NCI-H2227 (cell line): Measurements from ENCODE around the gene PIGK.

ENCODE experiments used
- DNase-seq: peaks from one replicate; lab custom pipeline; 2025; ENCODE audit not compliant: unreplicated experiment; lab: John Stamatoyannopoulos, UW

The PIGK gene

DNA sequence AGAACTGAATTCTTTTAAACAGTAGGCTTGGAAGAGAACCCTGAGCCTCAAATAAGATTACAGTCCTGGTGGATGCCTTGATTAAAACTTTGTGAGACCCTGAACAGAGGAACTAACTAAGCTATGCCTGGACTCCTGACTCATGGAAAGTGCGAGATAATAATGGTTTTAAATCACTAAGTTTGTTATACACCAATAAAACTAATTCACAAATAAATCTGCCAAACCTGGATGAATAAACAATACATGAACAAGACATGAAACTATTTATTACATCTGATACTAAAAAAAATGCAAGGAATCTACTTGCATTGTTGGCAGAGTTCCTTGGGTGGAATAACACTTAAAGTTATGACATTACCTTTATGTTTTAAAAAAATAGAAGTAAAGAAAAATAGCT, 118.4 kb downstream of the PIGK start:
- DNase-seq: no peak

DNA sequence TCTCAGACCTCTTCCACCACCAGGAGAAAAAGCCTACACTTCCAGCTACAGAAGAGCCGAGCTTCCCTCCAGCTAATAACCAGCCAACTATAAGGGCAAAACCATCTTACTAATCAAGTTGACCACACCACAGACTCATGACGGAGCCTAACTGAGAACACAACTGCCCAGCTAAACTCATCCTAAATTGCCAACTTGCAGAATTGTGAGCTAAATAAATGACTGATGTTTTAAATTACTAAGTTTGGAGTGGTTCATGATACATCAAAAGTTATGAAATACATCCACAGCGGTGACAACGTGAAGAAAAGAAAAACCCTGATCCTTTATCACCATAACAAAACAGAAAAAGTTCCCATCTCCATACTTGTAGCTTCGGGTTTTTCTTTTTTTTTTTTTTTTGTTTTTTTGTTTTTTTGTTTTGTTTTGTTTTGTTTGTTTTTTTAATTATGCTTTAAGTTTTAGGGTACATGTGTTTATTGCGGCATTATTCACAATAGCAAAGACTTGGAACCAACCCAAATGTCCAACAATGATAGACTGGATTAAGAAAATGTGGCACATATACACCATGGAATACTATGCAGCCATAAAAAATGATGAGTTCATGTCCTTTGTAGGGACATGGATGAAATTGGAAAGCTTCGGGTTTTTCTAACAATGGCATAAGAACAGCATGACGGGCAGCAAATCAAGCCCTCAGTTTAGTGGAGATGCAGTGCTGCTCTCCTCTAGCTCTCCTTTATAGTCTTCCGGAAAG, 122.6 kb downstream of the PIGK start:
- DNase-seq: no peak

DNA sequence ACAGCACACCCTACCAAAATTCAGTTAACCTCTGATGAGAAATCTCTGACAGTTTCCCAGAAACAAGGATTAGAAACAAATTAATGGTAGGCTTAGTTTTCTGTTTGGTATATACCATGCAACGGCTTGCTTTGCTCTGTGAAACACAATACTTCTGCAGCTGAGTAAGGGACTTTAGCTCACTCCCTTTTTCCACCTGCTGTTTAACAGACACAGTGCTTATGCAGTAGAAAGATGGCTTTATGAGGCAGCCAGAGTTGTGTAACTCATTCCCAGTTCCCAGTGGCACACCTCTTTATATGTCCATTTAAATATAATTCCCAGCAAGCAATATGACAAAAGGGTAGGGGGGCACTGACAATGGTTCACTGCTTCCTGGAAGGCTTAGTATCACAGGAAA, 124.0 kb downstream of the PIGK start:
- DNase-seq: no peak

DNA sequence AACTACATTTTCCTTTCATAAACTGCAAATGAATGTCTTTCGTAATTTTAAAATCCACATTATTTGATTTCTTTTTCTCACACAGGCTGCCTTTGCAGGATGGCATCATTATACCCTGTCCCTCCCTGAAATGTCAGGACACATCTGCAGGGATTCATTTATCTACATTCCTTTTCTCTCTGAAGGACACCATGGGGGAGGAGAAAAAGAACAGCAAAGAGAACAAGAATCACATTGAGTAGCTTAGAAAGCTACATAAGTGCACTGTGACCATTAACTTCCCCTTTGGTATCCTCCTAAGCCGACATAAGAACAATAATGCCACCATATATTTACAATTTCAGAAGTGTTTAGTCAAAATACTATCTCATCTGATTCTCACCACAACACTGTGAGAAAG, 129.5 kb downstream of the PIGK start:
- peak; percentile 32 for DNase-seq

DNA sequence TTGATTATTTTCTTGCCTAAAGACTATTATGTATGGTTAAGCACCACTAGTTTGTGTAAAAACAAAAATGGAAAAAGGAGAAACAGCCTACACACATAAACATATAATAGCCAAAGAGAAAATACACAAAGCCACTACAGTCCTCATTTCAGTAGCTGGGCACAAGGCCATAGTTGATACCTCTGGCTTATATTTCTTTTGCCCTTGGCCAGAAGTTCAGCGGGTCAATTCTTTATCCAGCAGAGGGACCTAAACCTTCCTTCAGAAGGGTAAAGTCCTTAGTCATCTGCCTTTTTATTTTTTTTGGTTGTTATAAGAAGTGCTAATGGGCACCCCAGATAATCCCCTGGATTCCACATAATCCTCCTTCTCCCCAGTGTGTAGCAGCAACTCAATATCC, 134.1 kb downstream of the PIGK start:
- DNase-seq: no peak

DNA sequence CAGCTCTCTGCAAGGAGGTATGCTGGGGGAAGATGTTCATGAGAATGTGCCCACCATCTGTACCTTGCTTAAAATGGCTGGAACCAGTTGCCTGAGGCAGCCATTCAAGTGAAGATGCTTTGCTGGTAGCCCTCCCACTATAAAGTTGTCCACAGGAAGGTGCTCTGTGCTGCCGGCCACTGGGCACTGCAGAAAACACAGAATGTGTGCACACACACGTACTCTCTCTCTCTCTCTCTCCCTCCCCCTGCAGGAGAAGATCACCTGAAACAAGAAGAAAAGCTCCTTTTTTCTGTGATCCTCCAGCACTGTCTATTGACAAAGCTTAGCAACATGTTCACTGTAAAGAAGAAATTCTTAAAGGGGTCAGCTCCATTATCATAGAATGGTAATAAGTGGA, 134.8 kb downstream of the PIGK start:
- no peak for DNase-seq

DNA sequence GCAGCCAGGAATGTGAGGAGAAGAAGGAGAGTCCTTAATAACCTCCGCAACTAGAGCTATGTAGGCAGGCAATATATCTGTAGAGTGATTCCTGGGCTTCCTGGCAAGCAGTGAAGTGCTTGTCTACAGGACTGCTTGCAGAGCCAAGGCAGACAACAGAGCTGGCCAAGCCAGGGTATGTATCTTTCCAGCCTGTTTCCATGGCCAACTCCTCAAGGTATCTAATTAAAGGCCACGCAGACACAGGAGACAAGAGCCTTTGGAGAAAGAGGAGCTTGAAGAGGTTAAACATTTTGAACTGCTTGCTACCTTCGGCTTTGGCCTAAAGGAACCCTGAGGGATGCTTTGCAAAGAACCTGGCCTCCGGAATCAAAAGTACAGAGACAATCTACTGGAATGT, 137.4 kb downstream of the PIGK start:
- DNase-seq: peak; percentile 23

DNA sequence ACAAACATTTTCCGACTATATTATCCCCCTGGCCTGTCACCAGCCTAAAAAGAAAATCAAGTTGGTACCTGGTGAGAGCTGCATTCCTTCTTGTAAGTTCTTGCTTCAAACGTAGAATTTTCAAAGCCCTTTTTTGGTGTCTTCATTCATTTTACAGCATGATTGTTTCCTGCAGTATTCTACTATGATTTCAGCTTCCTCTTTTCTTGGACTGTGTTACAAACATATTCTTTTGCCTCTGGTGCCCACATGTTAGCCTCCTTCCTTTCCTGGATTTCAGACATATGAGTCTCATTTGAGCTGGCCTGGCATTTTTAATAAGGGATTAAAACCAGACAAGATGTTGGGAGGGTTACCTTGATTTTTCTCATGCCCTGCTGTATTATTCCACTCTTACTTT, 142.5 kb downstream of the PIGK start:
- no peak for DNase-seq

DNA sequence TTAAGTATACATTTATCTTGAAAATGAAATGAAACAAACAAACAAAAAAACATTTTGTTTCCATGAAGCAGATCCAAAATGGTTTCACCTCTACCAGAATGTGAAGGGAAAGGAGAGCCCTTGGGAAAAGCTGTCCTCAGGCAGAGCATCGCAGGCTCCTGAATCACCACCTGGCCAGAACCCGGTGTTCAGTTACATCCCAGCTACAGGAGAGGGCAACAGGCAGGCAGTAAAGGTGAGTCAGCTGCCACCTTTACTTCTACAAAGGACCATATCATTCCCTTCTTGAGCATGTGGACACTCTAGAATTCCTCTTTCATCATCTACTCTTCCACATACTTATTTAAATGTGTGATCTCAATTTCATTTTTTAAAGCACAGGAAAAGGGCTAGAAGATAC, 151.2 kb downstream of the PIGK start:
- DNase-seq: no peak

DNA sequence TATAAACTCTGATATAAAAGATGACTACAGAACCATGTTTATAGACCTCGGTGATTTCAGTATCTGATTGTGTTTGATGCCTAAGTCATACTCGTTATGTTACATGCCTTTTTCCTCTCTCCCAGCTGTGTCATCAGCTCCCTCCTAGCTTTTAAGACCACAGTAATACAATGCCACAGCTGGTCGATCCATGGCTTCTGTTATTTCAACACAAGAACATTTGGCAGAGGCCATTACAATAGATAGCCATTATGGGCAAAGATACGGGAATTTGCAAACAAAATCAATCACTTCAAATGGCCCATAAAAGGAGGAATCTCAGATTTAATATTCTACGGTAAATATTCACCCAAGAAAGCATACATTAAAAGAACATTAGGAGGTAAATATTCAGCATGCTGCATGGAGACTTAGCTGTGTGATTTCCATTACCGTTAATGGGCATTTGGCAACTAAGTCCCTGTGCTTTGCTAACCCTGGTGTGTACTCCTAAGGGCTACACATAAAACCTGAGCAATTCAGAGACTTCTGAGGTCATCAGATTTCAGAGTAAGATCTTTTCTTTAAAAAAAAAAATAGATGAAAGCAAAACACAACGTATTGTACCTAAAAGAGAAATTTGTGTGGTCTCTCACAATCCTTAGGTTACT, 153.4 kb downstream of the PIGK start:
- DNase-seq: no peak

DNA sequence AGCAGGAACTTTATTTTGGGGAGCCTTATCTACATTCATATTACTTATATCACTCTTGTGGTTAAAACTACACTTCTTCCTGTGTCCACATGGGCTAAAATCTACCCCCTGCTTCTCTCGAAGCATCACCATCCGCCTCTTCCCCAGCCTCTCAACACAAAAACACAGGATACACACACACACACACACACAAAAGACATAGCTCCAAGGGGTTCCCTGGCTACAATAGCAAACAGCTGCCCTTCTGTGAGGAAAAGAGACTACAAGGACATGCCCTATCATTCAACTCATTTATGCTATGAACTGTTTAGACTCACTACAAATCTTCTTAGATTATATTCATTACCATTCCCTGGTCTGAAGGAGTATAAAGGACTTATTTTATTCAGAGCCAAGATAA, 155.0 kb downstream of the PIGK start:
- DNase-seq: no peak

DNA sequence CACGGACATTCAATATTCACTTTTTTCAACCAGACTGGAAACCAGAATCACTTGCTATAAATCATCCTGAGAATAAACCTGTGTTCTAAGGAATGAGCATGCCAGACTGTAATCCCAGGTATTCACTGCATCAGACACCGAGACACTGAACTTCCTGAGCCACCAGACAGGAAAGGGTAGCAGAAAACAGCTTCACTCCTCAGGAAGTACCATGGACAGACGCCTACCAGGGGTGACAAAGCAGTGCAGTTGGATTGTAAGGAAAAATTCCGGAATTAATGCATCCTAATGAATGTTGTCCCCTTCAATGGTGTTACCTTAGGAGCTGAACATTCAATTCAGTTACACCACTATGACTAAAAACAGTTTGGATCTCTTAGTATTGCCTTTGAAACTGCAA, 156.1 kb downstream of the PIGK start:
- DNase-seq: no peak

DNA sequence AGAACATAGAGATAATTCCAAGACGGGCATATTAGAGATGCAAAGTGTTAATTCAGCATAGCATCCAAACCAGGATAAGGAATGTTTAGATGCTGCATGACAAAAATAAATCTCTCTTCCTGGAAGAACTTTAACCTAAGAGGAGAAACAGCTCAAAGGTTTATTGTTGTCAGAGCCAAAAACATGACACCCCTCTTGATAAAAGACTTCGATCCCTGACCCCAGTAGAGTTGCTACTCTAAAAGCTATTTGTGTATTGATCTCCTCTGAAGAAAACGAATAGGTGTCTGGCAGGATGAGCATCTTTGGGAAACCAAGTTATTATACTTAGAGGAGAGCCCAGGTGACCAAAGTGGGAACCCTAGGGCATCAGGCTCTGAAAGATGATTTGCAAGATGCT, 158.1 kb downstream of the PIGK start:
- no peak for DNase-seq

DNA sequence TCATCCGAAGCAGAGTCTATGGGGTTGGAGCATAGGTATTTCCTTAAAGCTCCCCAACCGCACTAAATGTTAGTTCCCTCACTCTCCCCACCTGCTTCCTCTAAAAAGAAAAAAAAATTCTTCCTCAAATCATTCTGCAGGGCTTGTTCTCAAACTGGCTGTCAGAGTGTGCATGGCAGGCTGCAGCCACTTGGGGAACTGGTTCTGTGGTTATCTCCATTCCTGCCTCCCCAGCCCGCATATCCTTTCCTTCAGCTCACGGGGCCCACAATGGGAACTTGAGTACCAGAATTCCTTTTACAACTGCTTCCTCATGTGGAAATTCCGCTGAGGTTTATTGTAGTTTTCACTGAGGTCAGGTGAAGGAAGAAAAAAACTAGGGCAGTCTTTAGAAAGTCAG, 159.2 kb downstream of the PIGK start:
- no peak for DNase-seq

DNA sequence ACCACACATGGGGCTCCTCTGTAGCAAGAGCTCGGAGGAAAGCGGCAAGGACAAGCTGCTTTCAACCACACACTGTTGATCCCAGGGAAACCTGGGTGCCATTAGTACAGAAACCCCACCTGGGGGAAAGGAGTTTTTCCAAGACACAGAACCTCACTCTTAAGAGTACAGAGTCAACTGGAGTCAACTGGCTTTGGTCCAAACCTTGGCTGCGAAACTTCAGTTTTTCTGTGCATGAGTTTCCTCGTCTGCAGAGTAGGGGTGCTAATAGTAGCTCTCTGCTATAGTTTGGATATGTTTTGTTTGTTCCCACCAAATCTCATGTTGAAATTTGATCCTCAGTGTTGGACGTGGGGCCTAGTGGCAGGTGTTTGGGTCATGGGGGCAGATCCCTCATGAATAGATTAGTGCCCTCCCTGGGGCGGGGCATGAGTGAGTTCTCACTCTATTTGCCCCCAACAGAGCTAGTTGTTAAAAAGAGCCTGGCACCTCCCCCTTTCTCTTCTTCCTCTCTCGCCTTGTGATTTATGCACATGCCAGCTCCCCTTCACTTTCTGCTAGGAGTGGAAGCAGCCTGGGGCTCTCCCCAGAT, 161.1 kb downstream of the PIGK start:
- DNase-seq: no peak

DNA sequence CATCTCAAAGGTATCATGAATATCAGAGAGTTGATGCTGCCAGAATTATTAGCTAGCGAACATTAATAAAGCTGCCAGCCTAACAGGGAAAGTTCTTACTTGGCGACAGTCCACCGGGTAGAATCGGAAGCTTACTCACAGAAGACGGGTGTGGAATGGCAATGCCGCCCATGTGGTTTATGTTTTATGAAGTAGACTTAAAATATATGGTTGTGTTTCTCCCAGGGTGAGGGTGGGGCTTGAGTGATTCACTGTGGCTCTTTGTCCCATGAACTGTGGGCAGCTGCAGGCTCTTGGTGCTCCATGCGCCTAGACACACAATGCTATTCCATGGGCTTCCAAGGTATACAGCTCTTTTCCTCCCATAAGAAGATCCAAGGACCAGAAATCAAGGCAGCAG, 162.7 kb downstream of the PIGK start:
- no peak for DNase-seq

DNA sequence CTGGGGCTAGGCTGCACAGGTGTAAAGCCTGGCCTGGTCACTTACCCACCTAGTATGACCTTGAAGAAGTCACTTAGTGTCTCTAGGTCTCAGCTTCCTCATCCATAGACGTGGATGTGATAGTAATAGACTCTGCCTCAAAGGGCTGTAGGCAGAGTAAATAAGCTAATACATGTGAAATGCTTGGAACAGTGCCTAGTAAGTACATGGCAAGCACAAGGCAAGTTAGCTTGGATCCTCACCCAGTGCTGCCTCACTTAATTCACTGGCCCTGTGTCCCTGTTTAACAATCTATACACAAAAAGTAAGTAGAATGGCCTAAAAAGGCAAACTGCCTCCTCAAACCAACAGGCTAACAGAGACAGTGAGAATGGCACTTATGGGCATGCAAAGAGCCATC, 167.8 kb downstream of the PIGK start:
- no peak for DNase-seq

DNA sequence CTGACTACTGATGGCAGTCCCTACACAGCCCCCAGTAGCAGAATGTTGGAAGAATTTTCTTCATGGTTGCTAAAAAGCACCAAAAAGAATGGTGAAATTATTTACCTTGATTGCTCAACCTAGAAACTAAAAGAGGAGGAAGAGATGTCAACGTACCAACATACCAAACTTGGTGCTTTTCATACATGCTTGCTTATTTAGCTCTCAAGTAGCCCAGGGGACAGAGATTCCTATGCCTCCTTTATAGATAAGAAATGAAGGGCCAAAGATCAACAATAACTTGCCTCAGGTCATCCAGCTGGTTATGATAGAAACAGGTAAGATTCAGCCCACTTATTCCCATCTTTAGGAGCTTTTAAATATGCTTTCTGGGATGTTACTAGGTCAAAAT, 170.6 kb downstream of the PIGK start:
- DNase-seq: no peak

DNA sequence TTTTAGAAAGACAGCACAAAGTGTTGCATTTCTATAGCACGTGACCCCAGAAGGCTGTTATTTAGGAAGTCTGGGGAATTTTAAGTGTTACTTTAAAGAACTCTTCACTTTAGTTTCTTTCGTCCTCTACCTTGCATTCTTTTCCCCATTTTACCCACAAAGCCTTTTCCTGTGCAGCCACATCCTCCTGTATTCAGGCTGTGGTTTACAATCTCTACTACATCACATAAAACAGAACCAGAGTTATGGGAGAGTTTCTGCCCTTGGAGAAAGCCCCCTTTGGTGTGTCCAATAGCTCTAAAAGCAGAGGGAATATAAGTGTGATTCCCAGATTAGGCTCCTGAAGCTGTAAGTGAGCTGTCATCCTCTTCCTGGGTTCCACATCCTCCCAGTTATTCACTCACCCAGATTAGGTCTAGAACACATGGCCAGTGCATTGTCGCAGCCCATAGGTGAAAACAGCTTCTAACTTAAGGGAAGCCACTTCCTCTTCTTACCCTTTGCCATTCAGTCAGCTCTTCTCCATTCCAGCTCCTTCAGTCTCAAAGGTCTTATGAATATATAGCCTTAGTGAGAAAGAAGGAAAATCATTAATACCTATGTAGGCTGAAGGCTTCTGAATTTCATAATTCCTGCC, 171.1 kb downstream of the PIGK start:
- no peak for DNase-seq

DNA sequence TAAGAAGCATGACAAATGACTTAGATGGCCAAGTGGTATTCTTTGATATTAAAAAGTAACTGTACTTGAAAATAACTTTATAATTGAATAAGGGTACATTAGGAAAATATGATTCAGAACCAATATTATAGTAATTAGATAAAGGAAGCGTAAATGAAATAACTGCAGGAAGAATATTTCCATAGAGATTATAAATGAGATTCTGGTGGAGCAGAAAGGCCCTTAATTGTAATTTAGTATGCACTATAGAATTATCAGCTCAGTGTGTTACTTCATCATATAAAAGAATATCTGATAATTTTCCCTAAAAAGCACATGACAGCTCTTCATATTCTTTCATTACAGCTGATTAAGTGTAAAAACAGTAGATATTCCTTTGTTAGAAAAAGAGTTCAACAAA, 171.7 kb downstream of the PIGK start:
- DNase-seq: no peak

DNA sequence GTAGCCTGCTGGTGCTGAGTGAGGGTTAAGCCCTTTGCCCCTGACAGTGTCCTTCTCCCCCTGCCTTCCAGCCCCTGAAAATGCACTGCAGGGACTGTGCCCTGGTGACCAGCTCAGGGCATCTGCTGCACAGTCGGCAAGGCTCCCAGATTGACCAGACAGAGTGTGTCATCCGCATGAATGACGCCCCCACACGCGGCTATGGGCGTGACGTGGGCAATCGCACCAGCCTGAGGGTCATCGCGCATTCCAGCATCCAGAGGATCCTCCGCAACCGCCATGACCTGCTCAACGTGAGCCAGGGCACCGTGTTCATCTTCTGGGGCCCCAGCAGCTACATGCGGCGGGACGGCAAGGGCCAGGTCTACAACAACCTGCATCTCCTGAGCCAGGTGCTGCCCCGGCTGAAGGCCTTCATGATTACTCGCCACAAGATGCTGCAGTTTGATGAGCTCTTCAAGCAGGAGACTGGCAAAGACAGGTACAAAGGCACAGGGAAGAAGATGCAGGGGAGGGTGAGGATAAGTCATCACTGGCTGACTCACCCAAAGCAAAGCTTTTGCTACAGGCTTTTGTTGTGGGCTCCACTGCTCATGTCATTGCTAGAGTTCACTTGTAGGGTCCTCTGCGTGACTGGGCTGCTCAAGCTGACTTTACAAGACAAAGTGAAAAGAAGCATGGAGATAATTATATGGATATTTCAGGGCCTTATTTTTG, 174.9 kb downstream of the PIGK start:
- no peak for DNase-seq

DNA sequence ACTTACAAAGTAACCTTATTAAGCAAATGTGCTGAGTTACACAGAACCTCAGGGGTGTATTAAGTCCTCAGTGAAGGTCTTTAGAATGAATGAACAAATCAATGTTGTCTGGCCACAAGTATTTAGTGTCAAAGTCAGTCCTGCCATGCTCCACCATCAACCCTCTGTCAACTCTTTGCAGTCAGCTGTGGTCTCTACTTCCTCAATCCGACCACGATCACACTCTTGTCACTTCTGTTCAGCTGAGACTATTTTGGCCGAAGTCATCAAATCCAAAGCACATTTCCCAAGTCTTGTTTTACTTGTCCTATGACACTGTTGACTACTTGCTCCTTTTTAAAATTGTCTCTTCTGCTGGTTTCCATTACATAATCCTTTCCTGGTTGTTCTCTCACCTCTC, 178.4 kb downstream of the PIGK start:
- DNase-seq: no peak
